HCT116 (cell line): ENCODE results near the gene ATRN.

Experiments
- CTCF ChIP-seq, 3 experiments: fragments of 200-600 bp in 1 of 3; sonication (generic) in 1 of 3; IDR thresholded peaks in 2 of 3; conservative IDR thresholded peaks in 1 of 3; 2 replicates each; pipeline ENCODE4 v1.5.1; 2012 to 2017; ENCODE audit warnings: low read depth in 2 of 3, low read length in 2 of 3, antibody characterized with exemption in 1 of 3, borderline replicate concordance in 1 of 3, control low read depth in 1 of 3, mild to moderate bottlenecking in 1 of 3, mixed read lengths in 1 of 3, mixed run types in 1 of 3, moderate library complexity in 1 of 3; ENCODE audit not compliant: insufficient read depth in 1 of 3
- EGR1 ChIP-seq: IDR thresholded peaks from 2 replicates; pipeline ENCODE4 v1.6.1; 2012; ENCODE audit warnings: low read depth
- ELF1 ChIP-seq: IDR thresholded peaks from 2 replicates; pipeline ENCODE4 v1.6.1; 2012; ENCODE audit warnings: low read depth, borderline replicate concordance
- EZH2 ChIP-seq: fragments of 200-600 bp; sonication (generic); IDR thresholded peaks from 2 replicates; pipeline ENCODE4 v1.6.1; 2017; ENCODE audit warnings: antibody characterized with exemption, mixed run types
- EZH2phosphoT487 ChIP-seq: fragments of 200-600 bp; IDR thresholded peaks from 2 replicates; pipeline ENCODE4 v1.6.1; 2018; ENCODE audit warnings: antibody characterized with exemption, borderline replicate concordance
- MAX ChIP-seq: IDR thresholded peaks from 2 replicates; pipeline ENCODE4 v1.6.1; 2012
- POLR2A ChIP-seq: IDR thresholded peaks from 2 replicates; pipeline ENCODE4 v1.7.0; 2011; ENCODE audit warnings: borderline replicate concordance; ENCODE audit not compliant: insufficient read depth, insufficient read length; ENCODE audit errors: extremely low read depth
- POLR2AphosphoS5 ChIP-seq: IDR thresholded peaks from 2 replicates; pipeline ENCODE4 v1.6.1; 2011; ENCODE audit warnings: mild to moderate bottlenecking, low read depth, low read length, moderate library complexity
- REST ChIP-seq: IDR thresholded peaks from 2 replicates; pipeline ENCODE4 v1.6.1; 2012; ENCODE audit warnings: low read depth
- SIN3A ChIP-seq: IDR thresholded peaks from 2 replicates; pipeline ENCODE4 v1.6.1; 2012; ENCODE audit warnings: low read depth
- SRF ChIP-seq: IDR thresholded peaks from 2 replicates; pipeline ENCODE4 v1.6.1; 2012; ENCODE audit warnings: low read depth
- YY1 ChIP-seq: IDR thresholded peaks from 2 replicates; pipeline ENCODE4 v1.6.1; 2011; ENCODE audit warnings: low read length, low read depth, moderate library complexity, mild to moderate bottlenecking; ENCODE audit not compliant: insufficient replicate concordance; ENCODE audit errors: extremely low read depth
- ZNF274 ChIP-seq: fragments of 200-500 bp; sonication (Bioruptor generic); IDR thresholded peaks from 2 replicates; pipeline ENCODE4 v1.6.1; 2014; ENCODE audit warnings: mild to moderate bottlenecking, low read depth, low read length, inconsistent platforms

GRCh38 chr20:3692706-3693294 lies 222.0 kb downstream of the ATRN start:
- no peak for TF ChIP-seq POLR2A
- TF ChIP-seq SIN3A = no peak
- no peak for TF ChIP-seq YY1
- no peak for TF ChIP-seq MAX
- no peak for TF ChIP-seq ELF1
- no peak for TF ChIP-seq CTCF (IDR thresholded peaks at IDR 0.05 in 2 of 3, conservative IDR thresholded peaks at IDR 0.05 in 1 of 3; ENCODE audit: borderline replicate concordance in 1 of 3, insufficient read depth in 1 of 3, low read depth in 2 of 3, low read length in 2 of 3)
- no peak for TF ChIP-seq SRF
- TF ChIP-seq EZH2phosphoT487 = no peak
- no peak for TF ChIP-seq ZNF274
- no peak for TF ChIP-seq POLR2AphosphoS5
- no peak for TF ChIP-seq EZH2
- TF ChIP-seq REST = no peak
- no peak for TF ChIP-seq EGR1
